NOMO-1 treated with DMSO at 0.1 percent for 48 hours (cell line): ENCODE measurements around the gene CCDC188.

Source experiments
- DNase-seq: peaks from one replicate; lab custom pipeline; 2025; ENCODE audit not compliant: unreplicated experiment; lab: John Stamatoyannopoulos, UW

CCDC188 gene

GRCh38 chr22:20185750-20186149, 34.9 kb upstream of the CCDC188 start:
- DNase-seq = no peak

DNA sequence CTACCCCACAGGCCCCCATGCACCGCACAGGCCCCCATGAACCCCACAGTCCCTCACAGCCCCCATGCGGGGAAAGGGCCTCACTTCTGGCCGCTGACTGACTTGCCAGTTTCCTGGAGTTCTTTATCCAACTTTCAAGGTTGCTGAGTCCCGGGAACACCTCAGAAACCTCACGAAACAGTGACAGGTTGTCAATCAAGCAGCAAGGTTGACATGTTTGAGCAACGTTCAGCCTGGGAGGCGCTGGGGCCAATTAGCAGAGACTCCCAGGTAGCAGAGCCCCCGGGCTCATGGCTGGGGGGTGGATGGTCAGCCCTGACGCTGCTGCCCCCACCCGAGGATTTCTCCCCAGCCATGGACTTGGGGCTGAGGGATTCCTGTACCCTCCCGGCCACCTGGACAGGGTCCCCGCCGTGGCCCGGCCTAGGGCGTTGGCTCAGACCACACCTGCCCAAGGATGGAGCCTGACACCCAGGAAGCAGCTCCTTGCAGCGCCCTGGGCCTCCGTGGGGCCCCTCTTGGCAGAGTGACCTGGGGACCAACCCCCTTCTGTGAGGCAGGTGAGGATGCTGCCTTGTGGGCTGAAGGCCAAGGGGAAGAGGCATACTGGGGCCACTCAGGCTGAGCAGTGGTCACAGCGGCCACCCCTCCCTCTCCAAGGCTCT, 33.8 kb upstream of the CCDC188 start:
- DNase-seq = no peak

DNA sequence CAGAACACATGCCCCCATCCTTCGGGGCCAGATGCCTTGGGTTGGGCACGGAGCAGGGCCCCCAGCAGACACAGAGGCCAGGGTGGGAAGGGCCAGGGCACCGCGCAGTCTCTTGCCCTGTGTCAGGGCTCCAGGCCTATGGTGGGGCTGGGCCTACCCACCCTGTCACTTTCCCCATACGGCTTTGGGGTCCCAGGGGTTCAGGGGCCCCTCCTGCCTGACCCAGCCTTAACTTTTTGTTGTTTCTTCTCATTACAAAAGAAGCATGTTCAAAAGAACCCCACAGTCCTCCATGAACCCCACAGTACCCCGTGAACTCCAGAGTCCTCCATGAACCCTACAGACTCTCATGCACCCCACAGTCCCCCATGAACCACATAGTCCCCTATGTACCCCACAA, 33.0 kb upstream of the CCDC188 start:
- no peak for DNase-seq

DNA sequence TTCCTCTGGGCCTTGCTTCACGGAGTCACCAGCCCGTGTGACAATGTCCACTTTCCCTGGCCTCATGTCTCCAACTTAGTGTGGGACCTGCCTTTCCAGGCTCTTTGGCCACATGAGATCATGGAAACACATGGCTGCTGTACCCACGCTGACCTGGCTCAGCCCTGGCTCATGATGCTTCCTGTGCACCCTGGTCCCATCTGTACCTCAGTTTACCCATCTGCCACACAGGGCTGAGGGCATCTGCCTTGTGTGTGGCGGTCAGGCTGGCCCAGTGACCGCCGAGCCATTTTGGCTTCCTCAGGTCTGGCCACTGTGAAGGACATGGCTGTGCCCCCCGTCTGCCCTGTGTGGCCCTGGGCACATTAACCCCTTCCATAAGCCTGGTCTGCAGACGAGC, 32.2 kb upstream of the CCDC188 start:
- DNase-seq = no peak

DNA sequence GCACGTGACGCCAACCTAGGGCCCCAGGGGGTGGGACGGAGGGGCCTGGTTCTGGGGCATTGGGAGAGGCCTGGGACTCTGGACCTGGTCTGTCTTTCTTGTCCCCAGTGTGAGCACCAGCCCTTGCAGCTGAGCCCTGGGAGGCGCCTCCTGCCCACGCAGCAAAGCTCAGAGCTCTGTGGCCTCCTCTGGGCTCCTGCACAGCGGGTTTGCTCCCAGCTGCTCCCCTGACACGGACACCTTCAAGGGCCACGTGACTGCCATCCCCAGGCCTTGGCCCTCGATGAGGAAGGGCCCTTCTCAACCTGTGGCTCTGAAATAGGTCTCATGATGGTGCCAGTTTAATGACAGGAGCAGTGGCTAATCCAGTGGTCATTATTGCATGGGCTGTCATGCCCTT, 31.5 kb upstream of the CCDC188 start:
- no peak for DNase-seq

DNA sequence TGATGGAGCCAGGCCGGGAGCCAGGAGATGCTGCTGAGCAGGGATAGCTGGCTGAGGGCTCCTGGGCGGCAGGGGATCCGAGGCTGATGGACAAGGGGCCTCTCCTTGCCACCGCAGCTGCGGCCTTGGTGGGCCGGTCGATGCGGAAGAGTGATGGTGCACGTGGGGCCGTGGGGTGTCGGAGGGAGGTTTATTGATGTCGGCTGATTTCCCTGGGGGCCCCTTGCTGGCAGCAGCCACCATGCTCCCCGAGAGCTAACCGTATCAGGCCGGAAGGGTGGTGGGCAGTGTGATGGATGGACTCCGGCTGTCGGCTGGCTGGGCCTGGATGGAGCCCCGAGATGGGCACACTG, 31.0 kb upstream of the CCDC188 start:
- no peak for DNase-seq

DNA sequence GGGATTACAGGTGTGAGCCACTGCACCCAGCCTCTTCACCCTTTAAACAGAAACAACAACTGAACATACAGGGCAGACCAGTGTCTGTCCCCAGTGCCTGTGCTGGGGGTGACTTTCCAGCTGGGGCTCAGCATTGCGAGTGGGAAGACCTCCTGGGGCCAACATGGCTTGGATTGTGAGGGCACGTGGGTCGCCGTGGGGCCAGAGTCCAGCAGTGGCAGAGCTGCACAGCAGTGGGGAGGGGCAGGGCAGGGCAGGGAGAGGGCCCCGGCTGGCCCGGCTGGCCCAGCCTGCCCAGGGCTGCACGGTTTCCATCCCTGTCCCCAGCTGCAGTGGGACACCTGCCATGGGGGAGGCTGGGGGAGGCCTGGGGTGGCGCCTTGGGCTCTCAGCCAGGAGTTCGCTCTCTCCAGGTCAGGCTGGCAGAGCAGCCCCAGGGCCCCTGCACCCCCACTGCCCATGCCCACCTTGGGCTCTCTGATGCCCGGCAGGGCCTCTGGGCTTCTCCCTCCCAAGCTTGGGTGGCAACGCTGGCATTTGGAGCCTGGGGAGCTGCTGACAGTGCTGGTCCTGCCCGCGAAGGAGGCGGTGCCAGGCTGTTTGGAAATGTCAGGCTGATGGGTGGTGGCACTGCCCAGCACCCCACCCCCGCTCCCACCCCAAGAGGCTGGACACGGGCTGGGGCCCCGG, 30.5 kb upstream of the CCDC188 start:
- no peak for DNase-seq

GRCh38 chr22:20180640-20181039, 29.8 kb upstream of the CCDC188 start:
- DNase-seq = no peak

DNA sequence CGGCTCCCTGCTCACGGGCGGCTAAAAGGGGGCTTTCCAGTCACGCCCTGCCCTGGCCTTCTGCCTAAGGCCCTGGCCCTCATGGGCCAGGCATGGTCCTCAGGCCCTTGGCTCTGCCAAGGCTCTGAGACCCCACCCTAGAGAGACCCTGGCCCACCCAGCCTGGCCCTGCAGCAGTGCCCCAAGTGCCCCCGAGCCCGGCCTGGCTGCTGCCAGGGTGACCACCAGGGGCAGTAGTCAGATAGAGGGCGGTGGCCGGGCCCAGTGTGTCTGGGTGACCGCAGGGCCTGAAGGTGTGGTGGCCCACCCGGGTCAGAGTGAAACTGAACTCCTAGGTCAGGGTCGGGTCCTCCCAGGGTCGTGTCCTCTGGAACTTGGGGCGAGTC, 29.4 kb upstream of the CCDC188 start:
- DNase-seq = no peak

GRCh38 chr22:20179455-20180244, 28.8 kb upstream of the CCDC188 start:
- no peak for DNase-seq

GRCh38 chr22:20178915-20179227, 28.0 kb upstream of the CCDC188 start:
- DNase-seq = no peak

GRCh38 chr22:20178075-20178914, 27.4 kb upstream of the CCDC188 start:
- no peak for DNase-seq

GRCh38 chr22:20177217-20177911, 26.5 kb upstream of the CCDC188 start:
- no peak for DNase-seq

DNA sequence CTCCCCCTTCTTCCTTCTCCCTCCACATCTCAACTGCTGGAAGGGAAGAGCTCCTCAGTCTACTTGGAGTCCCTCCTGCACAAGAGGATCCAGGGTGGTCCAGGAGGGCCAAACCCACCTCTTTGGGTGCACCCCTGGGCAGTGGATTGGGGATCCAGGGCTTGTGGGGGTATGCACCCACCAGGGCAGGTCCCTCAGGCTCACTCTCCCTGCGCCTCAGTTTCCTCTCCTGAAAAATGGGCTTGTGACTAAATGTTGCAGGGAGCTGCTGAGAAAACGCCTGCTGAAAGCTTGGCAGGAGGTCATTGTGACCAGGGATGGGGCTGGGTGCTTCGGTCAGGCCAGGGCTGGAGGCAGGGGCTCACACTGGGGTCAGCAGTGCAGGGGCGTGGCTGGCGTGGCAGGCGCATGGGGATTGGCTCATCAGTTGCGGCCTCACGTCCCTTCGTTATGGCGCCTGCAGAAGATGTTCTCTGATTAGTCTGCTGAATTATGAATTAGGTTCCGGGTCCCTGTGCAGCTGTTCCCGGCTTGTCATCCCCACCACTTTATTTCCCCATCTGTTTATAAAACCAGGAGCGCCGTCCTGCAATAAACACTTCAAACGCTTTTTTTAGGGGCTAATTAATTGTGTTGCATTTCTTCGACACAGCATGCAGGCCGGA, 25.7 kb upstream of the CCDC188 start:
- DNase-seq = no peak

- no peak for DNase-seq
These were observed 24.7 kb upstream of the CCDC188 start for GRCh38 chr22:20175597-20175900.

DNA sequence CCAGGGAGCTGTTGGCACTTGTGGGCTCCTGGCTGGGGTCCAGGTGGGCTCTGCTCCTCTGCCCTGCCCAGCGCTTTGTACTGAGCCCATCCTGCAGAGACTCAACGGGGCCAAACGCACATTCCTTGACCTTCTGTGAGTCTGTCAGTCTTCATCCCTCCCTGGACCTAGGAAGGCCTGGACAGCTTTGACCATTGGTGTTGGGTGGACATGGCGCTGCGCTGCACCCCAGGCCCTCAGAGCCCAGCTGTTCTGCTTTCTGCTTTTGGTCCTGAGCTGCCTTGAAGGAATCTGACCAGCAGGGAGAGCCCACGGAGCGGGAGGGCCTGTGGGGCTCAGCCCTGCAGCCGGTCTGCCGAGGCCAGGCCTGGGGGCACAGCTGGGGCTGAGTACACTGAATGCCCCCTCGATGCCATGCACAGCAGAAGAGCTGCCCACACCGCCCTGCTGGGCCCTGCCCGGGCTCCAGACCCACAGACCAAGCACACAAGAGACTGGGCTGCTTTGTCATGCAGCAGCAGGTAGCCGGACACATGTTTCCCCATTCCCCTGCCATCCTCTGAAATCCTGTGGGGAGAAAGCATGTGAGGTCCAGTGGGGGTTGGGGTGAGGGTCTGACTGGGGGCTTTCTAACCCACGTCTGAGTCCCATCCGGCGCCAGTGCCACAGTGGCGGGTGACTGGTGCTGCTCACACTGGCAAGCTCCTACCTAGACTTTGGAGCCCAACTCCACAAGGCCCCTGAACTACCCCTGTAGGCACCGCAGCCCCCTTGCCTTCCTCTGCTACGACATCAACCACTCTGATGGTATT, 24.1 kb upstream of the CCDC188 start:
- peak; percentile 10 for DNase-seq

- DNase-seq = no peak
These were observed 22.9 kb upstream of the CCDC188 start for GRCh38 chr22:20173772-20174171.

DNA sequence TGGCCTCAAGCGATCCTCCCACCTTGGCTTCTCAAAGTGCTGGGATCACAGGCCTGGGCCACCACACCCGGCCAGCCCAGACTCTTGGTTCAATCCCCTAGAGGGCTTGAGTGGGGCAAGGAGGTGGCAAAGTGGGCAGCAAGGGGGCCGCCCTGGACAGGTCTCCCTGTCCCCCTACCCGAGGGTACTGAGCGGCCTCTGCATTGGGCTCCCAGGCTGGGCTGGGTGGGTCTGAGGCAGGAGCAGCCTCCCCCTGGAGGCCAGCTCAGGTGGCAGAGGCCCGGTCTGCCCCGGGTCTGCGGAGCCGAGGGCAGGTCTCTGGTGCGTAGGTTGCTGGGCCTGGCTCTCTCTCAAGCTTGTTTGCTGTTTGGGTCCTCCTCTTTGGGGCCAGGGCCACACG, 22.4 kb upstream of the CCDC188 start:
- DNase-seq = no peak

GRCh38 chr22:20172141-20172613, 21.3 kb upstream of the CCDC188 start:
- no peak for DNase-seq
